ENCODE results near the gene MYOZ3. TPM values are rescaled to one million over a fixed set of nuclear protein-coding genes. Genes with fewer than 3 reads are reported as not detected.

MYOZ3 gene
- total and polyA plus RNA-seq, 5 donors from 2014 or later, result 0.08 to 0.10 TPM; not detected in 3

- DNase-seq, result no peak
- Histone ChIP-seq H3K27ac (ENCODE audit: insufficient read depth, low read length, poor library complexity, severe bottlenecking) (no peak overlapping the region), H3K27me3 (ENCODE audit: control insufficient read depth, insufficient read depth, low read length) (no peaks in the 10 kb centered on the region), H3K36me3 (ENCODE audit: control insufficient read depth, insufficient read depth, low read length) (no peaks in the 10 kb centered on the region), H3K4me3 (ENCODE audit: low read depth, low read length) (no peak overlapping the region), H3K4me1 (ENCODE audit: control insufficient read depth, insufficient read depth, low read length, poor library complexity, severe bottlenecking) (no peaks in the 10 kb centered on the region), H3K9me3 (ENCODE audit: control insufficient read depth in 2 of 2, low read length in 2 of 2) (no peaks in the 10 kb centered on the region)
- no peaks in the 10 kb centered on the region for H3K4me1 Mint-ChIP-seq
- no peak overlapping the region for H3K27ac Mint-ChIP-seq
- H3K9me3 Mint-ChIP-seq, result peaks cover 0 to 3% (median 0%) of the 10 kb centered on the region in 7 donors
- peaks cover 16% of the 10 kb centered on the region for H3K27me3 Mint-ChIP-seq
- no peak for ATAC-seq (ENCODE audit: low read depth in 2 of 2)
- no peak overlapping the region for H3K4me3 Mint-ChIP-seq
- H3K36me3 Mint-ChIP-seq, result no peaks in the 10 kb centered on the region
Measured at GRCh38 chr5:150638053-150638444, 23.0 kb upstream of the MYOZ3 start.

DNA sequence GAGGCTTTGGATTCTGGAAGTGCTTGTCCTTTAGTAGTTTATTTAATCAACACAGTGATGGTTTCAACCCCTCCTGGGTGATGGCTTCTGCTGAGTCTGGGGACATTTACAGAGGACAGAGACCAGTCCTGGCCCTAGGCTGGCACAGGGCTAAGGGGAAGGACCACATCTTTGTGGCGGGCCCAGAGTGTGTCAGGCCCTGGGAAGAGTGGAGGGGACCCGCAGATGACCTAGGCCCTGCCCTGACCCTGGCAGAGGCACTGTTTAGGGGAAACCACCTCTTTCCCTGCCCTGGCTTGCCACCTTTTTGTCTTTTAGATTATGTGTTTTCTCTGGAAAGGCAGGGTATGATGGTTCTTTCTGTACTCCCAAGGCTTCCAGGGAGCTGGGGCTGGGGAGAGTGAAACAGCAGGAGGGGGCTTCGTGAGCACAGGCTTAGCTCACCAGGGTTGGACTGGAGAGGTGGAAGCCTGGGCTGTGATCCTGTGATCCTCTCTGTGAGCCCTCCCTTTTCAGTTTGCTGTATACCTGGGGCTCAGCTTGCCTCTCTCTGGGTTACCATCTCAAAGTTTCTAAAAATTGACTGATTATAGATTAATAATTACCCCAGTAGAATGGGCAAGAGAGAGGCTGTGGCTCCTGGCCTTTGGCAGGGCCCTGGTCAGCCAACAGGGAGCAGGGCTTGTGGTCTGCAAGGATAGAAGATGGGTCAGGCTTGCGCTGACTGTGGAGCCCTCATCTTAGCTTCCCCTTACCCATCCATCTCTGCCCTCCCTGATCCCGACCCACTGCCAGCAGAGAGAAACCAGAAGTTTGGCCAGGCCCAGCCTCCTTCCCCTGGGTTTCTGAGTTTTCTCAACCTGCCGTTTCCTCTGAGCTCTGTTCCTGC is 22.3 kb upstream of the MYOZ3 start:
- Histone ChIP-seq H3K27me3 (ENCODE audit: control insufficient read depth, insufficient read depth, low read length) (no peaks in the 10 kb centered on the region), H3K4me3 (ENCODE audit: low read depth, low read length) (no peak overlapping the region), H3K4me1 (ENCODE audit: control insufficient read depth, insufficient read depth, low read length, poor library complexity, severe bottlenecking) (no peaks in the 10 kb centered on the region), H3K27ac (ENCODE audit: insufficient read depth, low read length, poor library complexity, severe bottlenecking) (no peak overlapping the region), H3K9me3 (ENCODE audit: control insufficient read depth in 2 of 2, low read length in 2 of 2) (no peaks in the 10 kb centered on the region), H3K36me3 (ENCODE audit: control insufficient read depth, insufficient read depth, low read length) (no peaks in the 10 kb centered on the region)
- no peaks in the 10 kb centered on the region for H3K36me3 Mint-ChIP-seq
- H3K9me3 Mint-ChIP-seq, result peaks cover 0 to 3% (median 0%) of the 10 kb centered on the region in 7 donors
- H3K27ac Mint-ChIP-seq, result no peak overlapping the region
- peaks cover 16% of the 10 kb centered on the region for H3K27me3 Mint-ChIP-seq
- H3K4me3 Mint-ChIP-seq, result no peak overlapping the region
- DNase-seq (no peak), ATAC-seq (ENCODE audit: low read depth in 2 of 2) (no peak)
- no peaks in the 10 kb centered on the region for H3K4me1 Mint-ChIP-seq

DNA sequence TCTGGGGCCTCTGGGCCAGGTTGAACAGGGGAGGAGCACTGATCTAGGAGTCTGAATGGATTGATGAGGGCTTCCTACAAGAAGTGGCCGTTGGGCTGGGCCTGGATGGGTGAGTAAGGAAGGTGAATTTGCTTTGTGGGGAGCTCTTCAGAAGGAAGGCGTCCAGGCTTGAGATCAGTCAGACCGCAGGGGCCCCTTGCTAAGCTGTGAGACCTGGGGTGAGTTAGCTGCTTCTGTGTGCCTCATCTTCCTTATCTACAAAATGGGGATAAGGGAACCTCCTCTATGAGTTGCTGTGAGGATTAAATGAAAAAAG is 21.7 kb upstream of the MYOZ3 start:
- Mint-ChIP-seq H3K36me3 (no peaks in the 10 kb centered on the region), H3K9me3 (peaks cover 0 to 3% (median 0%) of the 10 kb centered on the region in 7 donors)
- no peak for ATAC-seq (ENCODE audit: low read depth in 2 of 2)

GRCh38 chr5:150639751-150640150 is 21.3 kb upstream of the MYOZ3 start:
- Histone ChIP-seq H3K36me3 (ENCODE audit: control insufficient read depth, insufficient read depth, low read length) (no peaks in the 10 kb centered on the region), H3K4me1 (ENCODE audit: control insufficient read depth, insufficient read depth, low read length, poor library complexity, severe bottlenecking) (no peaks in the 10 kb centered on the region), H3K27ac (ENCODE audit: insufficient read depth, low read length, poor library complexity, severe bottlenecking) (no peak overlapping the region), H3K9me3 (ENCODE audit: control insufficient read depth in 2 of 2, low read length in 2 of 2) (no peaks in the 10 kb centered on the region), H3K4me3 (ENCODE audit: low read depth, low read length) (no peak overlapping the region), H3K27me3 (ENCODE audit: control insufficient read depth, insufficient read depth, low read length) (no peaks in the 10 kb centered on the region)
- Mint-ChIP-seq H3K27ac (no peak overlapping the region), H3K4me1 (no peaks in the 10 kb centered on the region), H3K27me3 (peaks cover 17% of the 10 kb centered on the region), H3K9me3 (peaks cover 0 to 3% (median 0%) of the 10 kb centered on the region in 7 donors), H3K36me3 (no peaks in the 10 kb centered on the region), H3K4me3 (no peak overlapping the region)
- ATAC-seq (ENCODE audit: low read depth in 2 of 2), result no peak
- no peak for DNase-seq

More for the DNA sequence above, 21.7 kb upstream of the MYOZ3 start:
- H3K27me3 ChIP-seq (ENCODE audit: control insufficient read depth, insufficient read depth, low read length), result no peaks in the 10 kb centered on the region
- DNase-seq, result no peak
- H3K4me1 ChIP-seq (ENCODE audit: control insufficient read depth, insufficient read depth, low read length, poor library complexity, severe bottlenecking), result no peaks in the 10 kb centered on the region
- Mint-ChIP-seq H3K4me1 (no peaks in the 10 kb centered on the region), H3K4me3 (no peak overlapping the region), H3K27me3 (peaks cover 13% of the 10 kb centered on the region), H3K27ac (no peak overlapping the region)
- no peaks in the 10 kb centered on the region for H3K9me3 ChIP-seq (ENCODE audit: control insufficient read depth in 2 of 2, low read length in 2 of 2)
- no peak overlapping the region for H3K4me3 ChIP-seq (ENCODE audit: low read depth, low read length)
- no peak overlapping the region for H3K27ac ChIP-seq (ENCODE audit: insufficient read depth, low read length, poor library complexity, severe bottlenecking)
- no peaks in the 10 kb centered on the region for H3K36me3 ChIP-seq (ENCODE audit: control insufficient read depth, insufficient read depth, low read length)

GRCh38 chr5:150640311-150641005 is 20.6 kb upstream of the MYOZ3 start, which contains the start of gene SYNPO:
Gene SYNPO, plus strand, starts transcription at chr5:150640660. Its CDS starts 7,616 bp downstream, at chr5:150648276.
- Histone ChIP-seq H3K36me3 (ENCODE audit: control insufficient read depth, insufficient read depth, low read length) (no peaks in the 10 kb centered on the region), H3K27ac (ENCODE audit: insufficient read depth, low read length, poor library complexity, severe bottlenecking) (no peak within 1 kb of the TSS), H3K4me3 (ENCODE audit: low read depth, low read length) (no peak within 1 kb of the TSS), H3K9me3 (ENCODE audit: control insufficient read depth in 2 of 2, low read length in 2 of 2) (no peaks in the 10 kb centered on the region), H3K4me1 (ENCODE audit: control insufficient read depth, insufficient read depth, low read length, poor library complexity, severe bottlenecking) (no peaks in the 10 kb centered on the region), H3K27me3 (ENCODE audit: control insufficient read depth, insufficient read depth, low read length) (no peaks in the 10 kb centered on the region)
- peaks cover 18% of the 10 kb centered on the region for H3K27me3 Mint-ChIP-seq
- H3K4me3 Mint-ChIP-seq, result no peak within 1 kb of the TSS
- peak within 1 kb of the TSS in 1 of 3 donors; percentile 27 for H3K27ac Mint-ChIP-seq
- DNase-seq, result no peak
- peaks cover 0 to 3% (median 0%) of the 10 kb centered on the region in 7 donors for H3K9me3 Mint-ChIP-seq
- no peaks in the 10 kb centered on the region for H3K36me3 Mint-ChIP-seq
- no peaks in the 10 kb centered on the region for H3K4me1 Mint-ChIP-seq
- ATAC-seq (ENCODE audit: low read depth in 2 of 2), result no peak

GRCh38 chr5:150641006-150641570 is 20.0 kb upstream of the MYOZ3 start:
- ATAC-seq (ENCODE audit: low read depth in 2 of 2), result no peak

DNA sequence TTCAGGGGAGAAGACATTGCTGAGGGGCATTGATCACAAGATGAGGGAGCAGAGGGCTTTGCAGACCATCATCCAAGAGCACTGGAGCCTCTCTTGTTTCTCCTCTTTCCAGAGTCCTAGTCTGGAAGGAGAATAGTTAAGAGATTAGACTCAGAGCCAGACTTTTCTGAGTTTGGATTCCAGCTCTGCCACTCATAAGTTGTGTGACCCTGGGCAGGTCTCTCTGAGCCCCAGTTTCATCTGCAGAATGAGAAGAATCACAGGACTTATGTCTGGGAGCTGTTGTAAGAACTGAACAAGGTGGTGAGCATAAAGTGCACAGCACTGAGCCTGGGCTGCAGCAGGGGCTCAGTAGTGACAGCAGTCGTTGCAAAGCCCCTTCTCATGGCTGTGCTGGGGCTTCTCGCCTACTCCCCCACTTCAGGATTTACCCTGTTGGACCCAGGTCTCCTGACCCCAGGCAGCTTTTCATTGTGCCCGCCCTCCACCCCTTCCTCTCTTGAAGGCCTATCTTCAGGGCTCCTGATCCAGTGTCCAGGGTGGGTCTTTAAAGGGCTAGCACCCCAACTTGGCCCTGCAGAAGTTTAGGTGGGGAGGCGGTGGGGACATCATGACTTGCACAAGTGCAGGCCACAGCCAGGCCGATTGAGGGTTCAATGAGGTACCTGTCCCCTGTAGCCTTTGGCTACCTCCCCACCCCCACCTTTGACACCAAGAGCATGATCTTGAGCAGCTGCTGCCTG is 19.1 kb upstream of the MYOZ3 start:
- Mint-ChIP-seq H3K4me1 (no peaks in the 10 kb centered on the region), H3K27ac (no peak overlapping the region), H3K9me3 (no peaks in the 10 kb centered on the region), H3K36me3 (no peaks in the 10 kb centered on the region), H3K4me3 (no peak overlapping the region), H3K27me3 (peaks cover 13% of the 10 kb centered on the region)
- H3K4me1 ChIP-seq (ENCODE audit: control insufficient read depth, insufficient read depth, low read length, poor library complexity, severe bottlenecking), result no peaks in the 10 kb centered on the region
- no peak overlapping the region for H3K27ac ChIP-seq (ENCODE audit: insufficient read depth, low read length, poor library complexity, severe bottlenecking)
- no peaks in the 10 kb centered on the region for H3K9me3 ChIP-seq (ENCODE audit: control insufficient read depth in 2 of 2, low read length in 2 of 2)
- H3K36me3 ChIP-seq (ENCODE audit: control insufficient read depth, insufficient read depth, low read length), result no peaks in the 10 kb centered on the region
- DNase-seq (no peak), ATAC-seq (ENCODE audit: low read depth in 2 of 2) (no peak)
- no peaks in the 10 kb centered on the region for H3K27me3 ChIP-seq (ENCODE audit: control insufficient read depth, insufficient read depth, low read length)
- no peak overlapping the region for H3K4me3 ChIP-seq (ENCODE audit: low read depth, low read length)

More at GRCh38 chr5:150641006-150641570, 20.0 kb upstream of the MYOZ3 start:
- Mint-ChIP-seq H3K27me3 (peaks cover 18% of the 10 kb centered on the region), H3K36me3 (no peaks in the 10 kb centered on the region), H3K4me1 (no peaks in the 10 kb centered on the region), H3K9me3 (peaks cover 0 to 3% (median 0%) of the 10 kb centered on the region in 7 donors), H3K27ac (no peak overlapping the region), H3K4me3 (no peak overlapping the region)
- no peak overlapping the region for H3K4me3 ChIP-seq (ENCODE audit: low read depth, low read length)
- H3K9me3 ChIP-seq (ENCODE audit: control insufficient read depth in 2 of 2, low read length in 2 of 2), result no peaks in the 10 kb centered on the region
- H3K36me3 ChIP-seq (ENCODE audit: control insufficient read depth, insufficient read depth, low read length), result no peaks in the 10 kb centered on the region
- no peak for DNase-seq
- H3K27me3 ChIP-seq (ENCODE audit: control insufficient read depth, insufficient read depth, low read length), result no peaks in the 10 kb centered on the region
- H3K27ac ChIP-seq (ENCODE audit: insufficient read depth, low read length, poor library complexity, severe bottlenecking), result no peak overlapping the region
- no peaks in the 10 kb centered on the region for H3K4me1 ChIP-seq (ENCODE audit: control insufficient read depth, insufficient read depth, low read length, poor library complexity, severe bottlenecking)
